ENCODE measurements around the gene SETD1A. TPM values are rescaled to one million over a fixed set of nuclear protein-coding genes. Genes with fewer than 3 reads are reported as not detected.

SETD1A gene
- total and polyA plus RNA-seq, 7 donors, result 2.4 to 16.0 (median 5.6) TPM

DNA sequence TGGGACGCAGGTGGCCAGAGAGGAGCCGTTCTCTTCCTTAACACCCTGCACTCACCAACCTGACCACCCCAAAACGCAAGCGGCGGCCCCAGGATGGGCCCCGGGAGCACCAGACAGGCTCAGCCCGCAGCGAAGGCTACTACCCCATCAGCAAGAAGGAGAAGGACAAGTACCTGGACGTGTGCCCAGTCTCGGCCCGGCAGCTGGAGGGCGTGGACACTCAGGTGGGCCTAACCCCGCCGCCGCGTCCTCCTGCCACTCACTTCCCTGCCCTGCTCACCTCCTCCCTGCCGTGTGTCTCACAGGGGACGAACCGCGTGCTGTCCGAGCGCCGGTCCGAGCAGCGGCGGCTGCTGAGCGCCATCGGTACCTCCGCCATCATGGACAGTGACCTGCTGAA, 22.9 kb downstream of the SETD1A start:
- WGBS, 2 donors, result 79 to 93% methylated on average over 29 of the region's 29 CpGs
- peaks cover 25 to 90% (median 53%) of the 10 kb centered on the region in 4 donors for H3K36me3 ChIP-seq
- intact Hi-C loops (cut with DNase I), result no loop called here
- DNase-seq, result no peak
- H3K4me1 ChIP-seq, result peaks cover 0 to 5% (median 4%) of the 10 kb centered on the region in 4 donors
- no peak overlapping the region for H3K27ac ChIP-seq
- H3K9me3 ChIP-seq, result no peaks in the 10 kb centered on the region
- TF ChIP-seq EP300 (IDR thresholded peaks at IDR 0.05) (no peak), POLR2A (IDR thresholded peaks at IDR 0.05) (no peak), POLR2AphosphoS5 (IDR thresholded peaks at IDR 0.05) (no peak)
- TF ChIP-seq, protein P1, sequence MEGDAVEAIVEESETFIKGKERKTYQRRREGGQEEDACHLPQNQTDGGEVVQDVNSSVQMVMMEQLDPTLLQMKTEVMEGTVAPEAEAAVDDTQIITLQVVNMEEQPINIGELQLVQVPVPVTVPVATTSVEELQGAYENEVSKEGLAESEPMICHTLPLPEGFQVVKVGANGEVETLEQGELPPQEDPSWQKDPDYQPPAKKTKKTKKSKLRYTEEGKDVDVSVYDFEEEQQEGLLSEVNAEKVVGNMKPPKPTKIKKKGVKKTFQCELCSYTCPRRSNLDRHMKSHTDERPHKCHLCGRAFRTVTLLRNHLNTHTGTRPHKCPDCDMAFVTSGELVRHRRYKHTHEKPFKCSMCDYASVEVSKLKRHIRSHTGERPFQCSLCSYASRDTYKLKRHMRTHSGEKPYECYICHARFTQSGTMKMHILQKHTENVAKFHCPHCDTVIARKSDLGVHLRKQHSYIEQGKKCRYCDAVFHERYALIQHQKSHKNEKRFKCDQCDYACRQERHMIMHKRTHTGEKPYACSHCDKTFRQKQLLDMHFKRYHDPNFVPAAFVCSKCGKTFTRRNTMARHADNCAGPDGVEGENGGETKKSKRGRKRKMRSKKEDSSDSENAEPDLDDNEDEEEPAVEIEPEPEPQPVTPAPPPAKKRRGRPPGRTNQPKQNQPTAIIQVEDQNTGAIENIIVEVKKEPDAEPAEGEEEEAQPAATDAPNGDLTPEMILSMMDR (IDR thresholded peaks at IDR 0.05), result no peak
- no peaks in the 10 kb centered on the region for H3K27me3 ChIP-seq
- H3K4me3 ChIP-seq, result no peak overlapping the region

DNA sequence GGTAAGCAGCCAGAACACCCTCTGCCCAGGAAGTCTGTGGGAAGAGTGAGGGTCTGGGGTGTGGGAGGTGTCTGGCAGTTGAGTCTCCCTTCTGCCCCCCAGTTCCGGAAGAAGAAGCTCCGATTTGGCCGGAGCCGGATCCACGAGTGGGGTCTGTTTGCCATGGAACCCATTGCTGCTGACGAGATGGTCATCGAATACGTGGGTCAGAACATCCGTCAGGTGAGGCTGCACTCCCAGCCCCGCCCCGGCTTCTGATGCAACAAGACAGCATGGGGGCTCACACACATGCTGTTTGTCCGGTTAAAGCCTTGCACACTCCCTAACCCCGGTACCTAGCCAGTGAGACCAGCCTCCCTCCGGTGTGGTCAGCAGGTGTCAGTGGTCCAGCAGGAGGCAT, 23.4 kb downstream of the SETD1A start:
- TF ChIP-seq EP300 (IDR thresholded peaks at IDR 0.05) (no peak), POLR2A (IDR thresholded peaks at IDR 0.05) (no peak), POLR2AphosphoS5 (IDR thresholded peaks at IDR 0.05) (no peak)
- TF ChIP-seq, protein P1 (IDR thresholded peaks at IDR 0.05), result no peak
- intact Hi-C loops (cut with DNase I), result no loop called here
- 94 to 96% methylated on average over 14 of the region's 14 CpGs for WGBS, 2 donors
- H3K4me1 ChIP-seq, result peaks cover 0 to 10% (median 9%) of the 10 kb centered on the region in 4 donors
- no peaks in the 10 kb centered on the region for H3K27me3 ChIP-seq
- no peak overlapping the region for H3K4me3 ChIP-seq
- H3K27ac ChIP-seq, result no peak overlapping the region
- no peak for DNase-seq
- H3K9me3 ChIP-seq, result no peaks in the 10 kb centered on the region
- H3K36me3 ChIP-seq, result peaks cover 25 to 85% (median 49%) of the 10 kb centered on the region in 4 donors

DNA sequence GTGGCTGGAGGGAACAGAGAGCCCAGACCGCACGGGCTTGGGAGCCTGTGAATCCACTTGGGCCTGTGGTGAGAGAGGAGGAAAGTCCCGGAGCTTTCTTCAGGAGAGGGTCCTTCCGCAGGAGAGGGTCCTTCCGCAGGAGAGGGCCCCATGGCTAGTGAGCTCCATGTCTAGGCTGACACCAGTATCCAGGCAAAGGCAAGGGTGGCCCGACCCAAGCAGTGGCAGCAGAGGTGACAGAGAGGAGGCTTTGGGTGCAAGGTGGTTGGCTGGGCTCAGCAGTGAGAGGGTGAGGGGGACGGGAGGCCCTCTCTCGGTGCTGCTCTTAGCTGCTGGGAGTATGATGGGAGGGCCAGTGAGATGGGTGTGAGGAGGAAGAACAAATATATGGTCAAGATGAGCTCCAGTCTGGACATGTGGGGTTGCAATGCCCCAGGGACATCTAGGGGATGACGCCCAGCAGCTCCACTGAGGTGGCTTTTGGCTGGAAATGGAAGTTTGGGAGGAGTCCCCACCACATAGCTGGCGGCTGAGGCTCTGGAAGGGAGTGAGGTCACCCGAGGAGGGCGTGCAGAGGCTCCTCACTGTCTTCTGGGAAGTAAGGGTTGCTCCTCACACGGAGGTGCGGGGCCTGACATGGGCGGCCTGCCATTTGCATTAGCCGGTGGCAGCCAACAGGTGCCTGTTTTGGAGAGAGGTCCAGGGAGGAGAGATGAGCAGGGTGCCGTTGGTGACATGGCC, 25.2 kb downstream of the SETD1A start:
- DNase-seq, result no peak
- Histone ChIP-seq H3K9me3 (no peaks in the 10 kb centered on the region), H3K27ac (peak overlapping the region in 1 of 4 donors; percentile 38), H3K27me3 (no peaks in the 10 kb centered on the region), H3K4me3 (no peak overlapping the region), H3K36me3 (peaks cover 9 to 69% (median 38%) of the 10 kb centered on the region in 4 donors), H3K4me1 (peaks cover 0 to 14% (median 12%) of the 10 kb centered on the region in 4 donors)
- WGBS, 2 donors, result 87 to 89% methylated on average over 17 of the region's 17 CpGs
- intact Hi-C loops (cut with DNase I), result no loop called here
- TF ChIP-seq POLR2A (IDR thresholded peaks at IDR 0.05) (no peak), EP300 (IDR thresholded peaks at IDR 0.05) (no peak), POLR2AphosphoS5 (IDR thresholded peaks at IDR 0.05) (no peak)
- TF ChIP-seq, protein P1 (IDR thresholded peaks at IDR 0.05), result no peak

DNA sequence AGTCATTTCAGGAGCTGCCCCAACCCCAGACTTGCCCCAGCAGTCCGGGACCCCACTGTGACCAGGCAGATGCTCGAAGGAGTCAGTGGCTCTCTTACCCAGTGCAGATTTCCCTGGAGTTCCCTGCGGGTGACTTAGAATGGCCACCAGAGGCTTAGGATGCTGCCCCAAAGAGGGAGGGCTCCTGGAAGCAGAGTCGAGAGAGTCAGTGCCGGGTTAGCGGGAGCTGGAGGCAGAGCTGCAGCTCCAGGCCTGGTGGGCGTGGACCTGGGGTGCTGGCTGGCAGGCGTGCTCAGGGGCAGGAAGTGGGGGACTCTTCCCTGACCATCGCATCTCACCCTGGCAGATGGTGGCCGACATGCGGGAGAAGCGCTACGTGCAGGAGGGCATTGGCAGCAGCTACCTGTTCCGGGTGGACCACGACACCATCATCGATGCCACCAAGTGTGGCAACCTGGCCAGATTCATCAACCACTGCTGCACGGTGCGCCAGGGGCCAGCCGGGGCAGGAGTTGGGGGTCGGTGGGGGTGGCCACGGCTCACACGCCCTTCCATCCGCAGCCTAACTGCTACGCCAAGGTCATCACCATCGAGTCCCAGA, 25.8 kb downstream of the SETD1A start:
- WGBS, 2 donors, result 86 to 89% methylated on average over 25 of the region's 25 CpGs
- Histone ChIP-seq H3K27ac (peak overlapping the region in 1 of 4 donors; percentile 38), H3K36me3 (peaks cover 8 to 67% (median 40%) of the 10 kb centered on the region in 4 donors), H3K4me1 (peaks cover 0 to 14% (median 12%) of the 10 kb centered on the region in 4 donors), H3K27me3 (no peaks in the 10 kb centered on the region), H3K9me3 (no peaks in the 10 kb centered on the region), H3K4me3 (no peak overlapping the region)
- no peak for TF ChIP-seq POLR2A (IDR thresholded peaks at IDR 0.05)
- no peak for TF ChIP-seq EP300 (IDR thresholded peaks at IDR 0.05)
- no peak for TF ChIP-seq POLR2AphosphoS5 (IDR thresholded peaks at IDR 0.05)
- TF ChIP-seq, protein P1 (IDR thresholded peaks at IDR 0.05), result no peak
- intact Hi-C loops (cut with DNase I), result no loop called here
- DNase-seq, result no peak

Data from sigmoid colon (tissue), 7 donors.